Fibroblast of lung (primary cell): ENCODE measurements around the gene ITFG1.

Source experiments
- CTCF ChIP-seq, 2 donors: IDR thresholded peaks in 1 of 2; conservative IDR thresholded peaks in 1 of 2; 1 replicate in 1 of 2; 2 replicates in 1 of 2; pipeline ENCODE4 v1.5.1; 2011 to 2012; ENCODE audit warnings: low read length in 2 of 2, control low read depth in 1 of 2, inconsistent platforms in 1 of 2, low read depth in 1 of 2, mild to moderate bottlenecking in 1 of 2
- EZH2 ChIP-seq: IDR thresholded peaks from 2 replicates; pipeline ENCODE4 v1.5.1; 2012; ENCODE audit warnings: low read length, control low read depth, mild to moderate bottlenecking; ENCODE audit errors: missing control alignments

- TF ChIP-seq CTCF (conservative IDR thresholded peaks at IDR 0.05 in 1 of 2, IDR thresholded peaks at IDR 0.05 in 1 of 2; ENCODE audit: low read depth in 1 of 2, low read length in 2 of 2) (no peak), EZH2 (no peak)
Observed at GRCh38 chr16:47467501-47467900, 6.6 kb upstream of the ITFG1 start.
